K562 (cell line): ENCODE data around the gene GPR68. TPM values are rescaled to one million over a fixed set of nuclear protein-coding genes. Genes with fewer than 3 reads are reported as not detected.

ENCODE experiments used
- CBFA2T3 ChIP-seq: fragments of 450-650 bp; IDR thresholded peaks from 2 replicates; pipeline ENCODE4 v1.6.1; 2017
- CREB1 ChIP-seq, 2 experiments: sonication (generic) in 1 of 2; formaldehyde crosslinking in 1 of 2; IDR thresholded peaks; 2 replicates each; pipeline versions ENCODE4 v1.6.1 to v1.8.0; 2012 to 2022; ENCODE audit warnings: inconsistent platforms in 1 of 2, mild to moderate bottlenecking in 1 of 2, missing genetic modification reagents in 1 of 2, moderate library complexity in 1 of 2
- FIP1L1 ChIP-seq: fragments of 200-400 bp; formaldehyde crosslinking; IDR thresholded peaks from 2 replicates; pipeline ENCODE4 v1.6.1; 2018; ENCODE audit warnings: mild to moderate bottlenecking, low read depth, low read length; ENCODE audit not compliant: poor library complexity, severe bottlenecking
- HINFP ChIP-seq: fragments of 450-650 bp; conservative IDR thresholded peaks from 2 replicates; pipeline ENCODE4 v1.6.1; 2016; ENCODE audit warnings: missing genetic modification characterization, low read depth, mild to moderate bottlenecking, control low read depth, missing compliant biosample characterization
- HNRNPL ChIP-seq: fragments of 200-400 bp; formaldehyde crosslinking; IDR thresholded peaks from 2 replicates; pipeline ENCODE4 v1.6.1; 2017; ENCODE audit warnings: low read depth, mild to moderate bottlenecking, low read length
- PHTF2 ChIP-seq: fragments of 250-450 bp; sonication (Bioruptor Pico); IDR thresholded peaks from 2 replicates; pipeline ENCODE4 v1.5.0; 2021; ENCODE audit warnings: mild to moderate bottlenecking
- POLR2AphosphoS5 ChIP-seq: IDR thresholded peaks from 2 replicates; pipeline ENCODE4 v1.6.1; 2011; ENCODE audit warnings: mild to moderate bottlenecking, low read depth, low read length, moderate library complexity; ENCODE audit not compliant: control insufficient read depth, insufficient read depth
- RB1 ChIP-seq: fragments of 450-650 bp; IDR thresholded peaks from 2 replicates; pipeline ENCODE4 v1.6.1; 2017; ENCODE audit warnings: low read depth, mild to moderate bottlenecking
- RCOR1 ChIP-seq, 2 experiments: IDR thresholded peaks; 2 replicates each; pipeline ENCODE4 v1.6.1; 2012; ENCODE audit warnings: low read depth in 2 of 2, low read length in 2 of 2, borderline replicate concordance in 1 of 2, improper control_type of control experiment in 1 of 2
- RNF2 ChIP-seq: sonication (generic); IDR thresholded peaks from 2 replicates; pipeline ENCODE4 v1.6.1; 2016
- RUNX1 ChIP-seq: sonication (generic); IDR thresholded peaks from 2 replicates; pipeline ENCODE4 v1.6.1; 2016; ENCODE audit warnings: antibody characterized with exemption, low read depth
- SRSF9 ChIP-seq: fragments of 200-400 bp; formaldehyde crosslinking; IDR thresholded peaks from 2 replicates; pipeline ENCODE4 v1.6.1; 2017; ENCODE audit warnings: low read depth, low read length, borderline replicate concordance
- TRIM25 ChIP-seq: fragments of 450-650 bp; IDR thresholded peaks from 2 replicates; pipeline ENCODE4 v1.7.0; 2016; ENCODE audit warnings: borderline replicate concordance
- ZNF253 ChIP-seq: fragments of 250-450 bp; sonication (Bioruptor Pico); conservative IDR thresholded peaks from 2 replicates; pipeline ENCODE4 v1.6.1; 2021; ENCODE audit warnings: mild to moderate bottlenecking
- ZNF274 ChIP-seq: IDR thresholded peaks from 2 replicates; pipeline ENCODE4 v1.6.1; 2011; ENCODE audit warnings: low read depth, mild to moderate bottlenecking, low read length, moderate library complexity, borderline replicate concordance
- ZNF41 ChIP-seq: fragments of 250-450 bp; sonication (Bioruptor Pico); conservative IDR thresholded peaks from 2 replicates; pipeline ENCODE4 v1.4.0; 2020; ENCODE audit warnings: mild to moderate bottlenecking
- polyA plus RNA-seq, 8 experiments: library from polyadenylated mRNA; depleted of rRNA in 4 of 8; stranded (reverse) in 5 of 8; unstranded in 3 of 8; fragments of >200 nt; fragmentation: Nextera tagmentation in 2 of 8; fragmentation: Illumina TruSeq in 1 of 8; extraction: Ambion mirVana in 2 of 8; extraction: Trizol in 1 of 8; gene quantifications; 2 replicates each; pipeline versions ENCODE4 v1.2.1 to v1.2.3, GENCODE V29; 2011 to 2014; ENCODE audit warnings: inconsistent platforms in 1 of 8, missing spikeins in 1 of 8
- total RNA-seq, 7 experiments: library from RNA; depleted of rRNA in 6 of 7; stranded (reverse); fragments of >200 nt in 6 of 7; fragmentation: Illumina TruSeq in 2 of 7; extraction: Trizol in 2 of 7; gene quantifications; 2 replicates each; pipeline versions ENCODE4 v1.2.1 to v1.2.3, GENCODE V29; 2011 to 2021; ENCODE audit warnings: low replicate concordance in 1 of 7
- TF ChIP-seq, protein P1 (sequence below): fragments of 450-650 bp; formaldehyde crosslinking; IDR thresholded peaks from 2 replicates; pipeline ENCODE4 v1.4.0; 2020; ENCODE audit warnings: mild to moderate bottlenecking
- TF ChIP-seq, protein P2 (sequence below): IDR thresholded peaks from 2 replicates; pipeline ENCODE4 v1.6.1; 2012; ENCODE audit warnings: low read depth, low read length, improper control_type of control experiment, borderline replicate concordance
- TF ChIP-seq, protein P3 (sequence below): fragments of 450-650 bp; formaldehyde crosslinking; IDR thresholded peaks from 2 replicates; pipeline ENCODE4 v1.4.0; 2022; ENCODE audit warnings: mild to moderate bottlenecking, moderate library complexity
- TF ChIP-seq, protein P4 (sequence below): fragments of 250-450 bp; sonication (Bioruptor Pico); IDR thresholded peaks from 2 replicates; pipeline ENCODE4 v1.8.0; 2021; ENCODE audit warnings: moderate library complexity, mild to moderate bottlenecking, inconsistent platforms

The GPR68 gene
- total and polyA plus RNA-seq, 9 of the 15 experiments (the other 6 are each of a cell fraction or from before 2014, with no cell fraction given) = 0.41 to 9.4 (median 3.7) TPM

GRCh38 chr14:91202234-91202974 is 42.1 kb downstream of the GPR68 start (continued):
- TF ChIP-seq, protein P1, sequence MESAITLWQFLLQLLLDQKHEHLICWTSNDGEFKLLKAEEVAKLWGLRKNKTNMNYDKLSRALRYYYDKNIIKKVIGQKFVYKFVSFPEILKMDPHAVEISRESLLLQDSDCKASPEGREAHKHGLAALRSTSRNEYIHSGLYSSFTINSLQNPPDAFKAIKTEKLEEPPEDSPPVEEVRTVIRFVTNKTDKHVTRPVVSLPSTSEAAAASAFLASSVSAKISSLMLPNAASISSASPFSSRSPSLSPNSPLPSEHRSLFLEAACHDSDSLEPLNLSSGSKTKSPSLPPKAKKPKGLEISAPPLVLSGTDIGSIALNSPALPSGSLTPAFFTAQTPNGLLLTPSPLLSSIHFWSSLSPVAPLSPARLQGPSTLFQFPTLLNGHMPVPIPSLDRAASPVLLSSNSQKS (CRISPR knock-in tag) = no peak
- TF ChIP-seq, protein P2, sequence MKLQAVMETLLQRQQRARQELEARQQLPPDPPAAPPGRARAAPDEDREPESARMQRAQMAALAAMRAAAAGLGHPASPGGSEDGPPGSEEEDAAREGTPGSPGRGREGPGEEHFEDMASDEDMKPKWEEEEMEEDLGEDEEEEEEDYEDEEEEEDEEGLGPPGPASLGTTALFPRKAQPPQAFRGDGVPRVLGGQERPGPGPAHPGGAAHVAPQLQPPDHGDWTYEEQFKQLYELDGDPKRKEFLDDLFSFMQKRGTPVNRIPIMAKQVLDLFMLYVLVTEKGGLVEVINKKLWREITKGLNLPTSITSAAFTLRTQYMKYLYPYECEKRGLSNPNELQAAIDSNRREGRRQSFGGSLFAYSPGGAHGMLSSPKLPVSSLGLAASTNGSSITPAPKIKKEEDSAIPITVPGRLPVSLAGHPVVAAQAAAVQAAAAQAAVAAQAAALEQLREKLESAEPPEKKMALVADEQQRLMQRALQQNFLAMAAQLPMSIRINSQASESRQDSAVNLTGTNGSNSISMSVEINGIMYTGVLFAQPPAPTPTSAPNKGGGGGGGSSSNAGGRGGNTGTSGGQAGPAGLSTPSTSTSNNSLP = peak; percentile 37; the same call in 1 of the 2 replicates
- peak; percentile 23 to 86; a peak in 3 of 4 replicates for TF ChIP-seq RCOR1 (IDR thresholded peaks at IDR 0.05; ENCODE audit: borderline replicate concordance in 1 of 2, low read depth in 2 of 2, low read length in 2 of 2)
- TF ChIP-seq HNRNPL = no peak
- peak; percentile 89; the same call in 1 of the 2 replicates for TF ChIP-seq RNF2
- TF ChIP-seq ZNF253 (CRISPR knock-in tag) = no peak
- TF ChIP-seq SRSF9 = no peak
- TF ChIP-seq RUNX1 = no peak; the same call in 1 of the 2 replicates
- no peak for TF ChIP-seq CREB1 (IDR thresholded peaks at IDR 0.05)
- TF ChIP-seq CREB1 (CRISPR knock-in tag; IDR thresholded peaks at IDR 0.05) = no peak
- TF ChIP-seq FIP1L1 = no peak
- TF ChIP-seq, protein P3, sequence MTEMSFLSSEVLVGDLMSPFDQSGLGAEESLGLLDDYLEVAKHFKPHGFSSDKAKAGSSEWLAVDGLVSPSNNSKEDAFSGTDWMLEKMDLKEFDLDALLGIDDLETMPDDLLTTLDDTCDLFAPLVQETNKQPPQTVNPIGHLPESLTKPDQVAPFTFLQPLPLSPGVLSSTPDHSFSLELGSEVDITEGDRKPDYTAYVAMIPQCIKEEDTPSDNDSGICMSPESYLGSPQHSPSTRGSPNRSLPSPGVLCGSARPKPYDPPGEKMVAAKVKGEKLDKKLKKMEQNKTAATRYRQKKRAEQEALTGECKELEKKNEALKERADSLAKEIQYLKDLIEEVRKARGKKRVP (CRISPR knock-in tag) = no peak; the same call in 1 of the 2 replicates
- TF ChIP-seq PHTF2 (CRISPR knock-in tag) = no peak
- TF ChIP-seq, protein P4, sequence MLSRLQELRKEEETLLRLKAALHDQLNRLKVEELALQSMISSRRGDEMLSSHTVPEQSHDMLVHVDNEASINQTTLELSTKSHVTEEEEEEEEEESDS (CRISPR knock-in tag) = no peak
- peak; percentile 82 for TF ChIP-seq CBFA2T3
- TF ChIP-seq ZNF274 = no peak
- no peak for TF ChIP-seq TRIM25
- TF ChIP-seq ZNF41 (CRISPR knock-in tag) = no peak
- TF ChIP-seq RB1 = no peak
- TF ChIP-seq POLR2AphosphoS5 = no peak
- no peak for TF ChIP-seq HINFP (tag)
